WI38 (cell line): ENCODE data around the gene STEAP2.

Experiments
- H3K4me3 ChIP-seq: 2 replicates; pipeline ENCODE4 v1.5.1; 2011; ENCODE audit warnings: low read depth, mild to moderate bottlenecking, control low read depth, low read length
- CTCF ChIP-seq: IDR thresholded peaks from 2 replicates; pipeline ENCODE4 v1.5.1; 2012; ENCODE audit warnings: low read depth, mild to moderate bottlenecking, control low read depth, low read length

STEAP2 gene

DNA sequence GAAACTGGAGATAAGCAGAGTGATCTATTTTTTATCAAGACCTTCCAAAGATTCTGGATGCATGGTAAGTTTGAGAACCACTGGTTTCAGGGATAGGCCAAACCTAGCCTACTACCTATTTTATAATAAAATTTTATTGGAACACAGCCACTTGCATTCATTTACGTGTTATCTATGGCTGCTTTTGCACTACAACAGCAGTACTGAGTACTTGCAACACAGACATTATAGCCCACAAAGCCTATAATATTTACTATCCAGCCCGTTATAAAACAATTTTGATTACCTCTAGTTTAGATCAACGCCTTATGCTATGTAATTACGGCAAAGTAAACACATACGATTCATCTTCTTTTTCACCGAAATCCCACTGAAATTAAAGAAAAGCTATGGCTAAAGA, 38.9 kb upstream of the STEAP2 start:
- H3K4me3 ChIP-seq = no peak overlapping the region

DNA sequence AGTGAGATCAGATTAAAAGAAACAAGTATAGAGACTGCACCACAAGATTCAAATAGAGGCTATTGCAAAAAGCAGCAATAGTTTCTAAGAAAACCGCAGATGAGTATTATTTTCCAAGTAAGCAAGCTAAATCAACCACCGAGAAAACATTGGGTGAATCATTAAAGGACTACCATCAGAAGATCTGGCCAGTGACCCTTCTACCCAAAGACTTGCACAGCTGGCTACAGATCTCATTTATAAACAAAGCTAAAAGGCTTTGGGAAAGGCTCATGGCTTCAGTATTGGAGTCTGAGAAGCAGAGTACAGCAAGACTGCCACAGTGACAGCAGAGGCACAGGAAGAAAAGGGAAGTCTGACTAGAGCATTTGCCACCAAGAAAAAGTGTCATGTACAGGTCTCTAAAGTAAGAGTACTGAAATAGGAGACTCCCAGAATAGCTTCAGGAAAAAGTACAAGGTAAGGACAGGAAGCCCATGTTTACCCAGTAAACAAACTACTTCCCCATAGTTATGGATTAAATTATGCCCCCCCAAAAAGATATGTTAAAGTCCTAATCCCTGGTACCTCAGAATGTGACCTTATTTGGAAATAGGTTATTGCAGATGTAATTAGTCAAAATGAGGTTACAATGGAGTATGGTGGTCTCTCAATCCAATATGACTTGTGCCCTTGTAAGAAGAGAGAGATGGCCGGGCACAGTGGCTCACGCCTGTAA, 38.3 kb upstream of the STEAP2 start:
- H3K4me3 ChIP-seq = no peak overlapping the region
- no peak for TF ChIP-seq CTCF

More for the DNA sequence above, 38.9 kb upstream of the STEAP2 start:
- no peak for TF ChIP-seq CTCF

DNA sequence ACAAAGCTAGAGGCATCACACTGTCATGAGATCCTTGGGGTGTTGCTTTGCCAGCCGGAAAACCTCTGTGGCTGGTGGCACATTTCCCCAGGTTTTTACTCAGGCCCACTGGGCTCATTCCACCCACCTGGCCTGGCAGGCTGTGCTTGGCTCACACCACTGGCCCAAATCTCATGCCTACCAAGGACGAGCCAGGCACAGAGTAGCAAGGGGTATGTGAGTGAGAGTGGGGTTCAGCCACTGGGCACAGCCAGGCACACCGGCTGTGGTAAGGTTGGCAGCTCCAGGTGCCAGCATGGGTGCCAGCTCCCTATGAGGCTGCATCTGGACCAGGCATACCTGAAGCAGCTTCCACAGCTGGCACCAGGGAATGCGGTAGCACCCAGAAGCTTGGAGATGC, 35.9 kb upstream of the STEAP2 start:
- H3K4me3 ChIP-seq = no peak overlapping the region
- TF ChIP-seq CTCF = no peak

- no peak overlapping the region for H3K4me3 ChIP-seq
- no peak for TF ChIP-seq CTCF
Observed at GRCh38 chr7:90176195-90176594, 35.3 kb upstream of the STEAP2 start.

DNA sequence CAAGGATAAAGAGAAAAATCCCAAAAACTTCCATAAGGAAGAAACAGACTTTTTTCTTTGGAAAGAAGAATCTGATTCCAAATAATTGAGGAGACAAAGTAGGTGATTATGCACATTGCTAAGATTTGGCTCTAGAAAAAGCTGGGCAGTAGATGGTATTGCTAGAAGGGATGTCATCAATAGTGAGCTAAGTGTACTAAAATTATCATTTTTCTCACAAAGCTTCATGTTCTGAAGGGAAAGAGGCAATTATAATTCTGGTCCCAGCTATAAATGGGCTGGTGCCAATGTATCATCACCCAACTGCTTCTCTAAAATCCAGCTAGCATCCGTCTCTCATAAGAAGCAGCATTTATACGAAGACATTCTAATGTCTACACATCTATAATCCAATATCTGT, 33.4 kb upstream of the STEAP2 start:
- no peak for TF ChIP-seq CTCF
- H3K4me3 ChIP-seq = no peak overlapping the region

GRCh38 chr7:90178679-90179278, 32.8 kb upstream of the STEAP2 start:
- no peak overlapping the region for H3K4me3 ChIP-seq
- TF ChIP-seq CTCF = no peak

GRCh38 chr7:90180011-90180585, 31.4 kb upstream of the STEAP2 start:
- no peak overlapping the region for H3K4me3 ChIP-seq
- no peak for TF ChIP-seq CTCF
